ENCODE data around the gene ABCB1.
"Not testable (repeated sequence)": the region's sequence is repeated elsewhere in the genome, so short reads cannot be mapped to it uniquely, and the experiment has no call there.

ABCB1 gene

DNA sequence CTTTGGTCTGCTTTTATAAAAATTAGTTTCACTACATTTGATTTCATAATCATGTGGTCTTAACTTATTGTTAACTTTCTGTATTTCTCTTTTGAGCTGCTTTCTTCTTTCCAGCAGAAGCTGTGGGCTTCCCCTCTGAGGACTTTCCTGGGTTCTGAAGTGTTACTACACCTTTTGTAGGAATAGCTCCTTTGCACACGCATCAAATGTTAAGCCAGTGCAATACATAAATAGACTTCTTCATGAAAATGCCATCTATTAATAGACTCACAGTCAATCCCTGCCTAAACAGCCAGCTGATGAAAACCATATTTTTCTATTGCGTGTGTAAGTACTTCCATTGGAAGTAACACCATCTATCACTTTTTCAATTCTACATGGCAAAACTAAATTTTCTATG, 126.7 kb downstream of the ABCB1 start:
- no peak for DNase-seq

DNA sequence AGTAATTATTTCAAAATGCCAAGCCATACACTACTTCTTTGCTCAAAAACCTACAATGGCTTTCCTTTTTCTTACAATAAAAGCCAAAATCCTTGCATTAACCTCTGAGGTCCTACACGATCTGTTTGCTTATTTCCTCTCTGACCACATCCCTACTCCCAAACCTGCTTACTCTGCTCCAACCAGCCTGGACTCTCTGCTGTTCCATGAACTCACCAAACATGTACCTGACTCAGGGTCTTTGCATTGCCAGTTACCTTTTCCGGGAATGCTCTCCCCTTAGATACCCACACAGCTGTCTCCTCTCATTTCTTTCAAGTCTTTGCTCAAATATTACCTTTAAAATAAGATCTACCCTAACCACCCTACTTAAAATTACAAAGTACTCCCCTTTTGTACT, 127.5 kb downstream of the ABCB1 start:
- DNase-seq = no peak

GRCh38 chr7:87471473-87471872, 129.2 kb downstream of the ABCB1 start:
- DNase-seq = no peak

GRCh38 chr7:87469204-87469603, 131.5 kb downstream of the ABCB1 start:
- DNase-seq = not testable (repeated sequence)

GRCh38 chr7:87465534-87465880, 135.2 kb downstream of the ABCB1 start:
- DNase-seq = not testable (repeated sequence)

DNA sequence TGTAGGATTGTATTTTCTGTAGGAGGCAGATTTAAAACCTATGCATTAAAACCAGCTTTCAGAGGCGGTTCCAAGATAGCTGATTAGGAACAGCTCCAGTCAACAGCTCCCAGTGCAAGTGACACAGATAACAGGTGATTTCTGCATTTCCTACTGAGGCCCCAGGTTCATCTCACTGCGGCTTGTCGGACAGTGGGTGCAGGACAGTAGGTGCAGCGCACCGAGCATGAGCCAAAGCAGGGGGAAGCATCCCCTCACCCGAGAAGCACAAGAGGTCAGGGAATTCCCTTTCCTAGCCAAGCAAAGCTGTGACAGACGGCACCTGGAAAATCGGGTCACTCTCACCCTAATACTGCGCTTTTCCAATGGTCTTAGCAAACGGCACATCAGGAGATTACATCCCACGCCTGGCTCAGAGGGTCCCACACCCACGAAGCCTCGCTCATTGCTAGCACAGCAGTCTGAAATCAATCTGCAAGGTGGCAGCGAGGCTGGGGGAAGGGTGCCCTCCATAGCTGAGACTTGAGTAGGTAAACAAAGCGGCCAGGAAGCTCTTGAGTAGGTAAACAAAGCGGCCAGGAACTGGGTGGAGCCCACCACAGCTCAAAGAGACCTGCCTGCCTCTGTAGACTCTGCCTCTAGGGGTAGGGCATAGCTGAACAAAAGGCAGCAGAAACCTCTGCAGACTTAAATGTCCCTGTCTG, 135.7 kb downstream of the ABCB1 start:
- not testable (repeated sequence) for DNase-seq

DNA sequence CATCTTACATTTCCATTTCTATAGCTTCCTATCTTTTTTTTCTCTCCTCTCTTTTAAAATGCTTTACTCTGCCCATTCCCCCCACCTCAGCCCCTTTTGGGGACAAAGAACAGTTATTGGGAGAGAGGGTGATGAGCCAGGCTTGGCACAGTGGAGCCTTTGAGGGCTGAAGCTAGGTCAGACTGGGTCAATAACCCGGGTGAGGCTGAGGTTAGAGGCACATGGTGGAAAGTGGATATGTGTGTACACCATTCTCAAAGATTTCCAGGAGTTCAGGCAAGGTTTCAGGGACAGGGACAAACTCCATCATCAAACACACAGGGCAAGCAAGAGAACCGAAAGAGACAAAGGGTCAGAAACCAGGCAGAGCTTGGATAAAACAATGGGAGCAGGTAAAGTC, 136.7 kb downstream of the ABCB1 start:
- DNase-seq = no peak

GRCh38 chr7:87460444-87460843, 140.2 kb downstream of the ABCB1 start:
- not testable (repeated sequence) for DNase-seq

GRCh38 chr7:87459941-87460340, 140.7 kb downstream of the ABCB1 start:
- no peak for DNase-seq

GRCh38 chr7:87458148-87458547, 142.5 kb downstream of the ABCB1 start:
- DNase-seq = no peak

DNA sequence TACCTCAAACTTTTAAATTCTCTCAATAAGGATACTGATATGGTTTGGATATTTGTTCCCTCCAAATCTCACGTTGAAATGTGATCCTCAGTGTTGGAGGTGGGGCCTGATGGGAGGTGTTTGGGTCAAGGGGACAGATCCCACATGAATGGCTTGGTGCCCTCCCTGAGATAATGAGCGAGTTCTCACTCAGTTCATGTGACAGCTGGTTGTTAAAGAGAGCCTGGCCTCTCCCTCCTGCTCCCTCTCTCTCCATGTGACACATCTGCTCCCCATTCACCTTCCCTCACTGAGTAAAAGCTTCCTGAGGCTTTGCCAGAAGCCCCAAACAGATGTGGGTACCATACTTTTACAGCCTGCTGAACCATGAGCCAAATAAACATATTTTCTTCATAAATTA, 144.4 kb downstream of the ABCB1 start:
- DNase-seq = no peak
